Left ventricle myocardium superior (tissue), 1 donor: ENCODE results near the gene KIF23. TPM values are rescaled to one million over a fixed set of nuclear protein-coding genes. Genes with fewer than 3 reads are reported as not detected.
"Not testable (repeated sequence)": the region's sequence is repeated elsewhere in the genome, so short reads cannot be mapped to it uniquely, and the experiment has no call there.

Experiments used
- ATAC-seq: fragments of 200-7000 bp; cut with Tn5 transposase; one replicate; pipeline ENCODE4 v1.9.1; 2020; ENCODE audit warnings: mild to moderate bottlenecking, moderate library complexity
- DNase-seq: peaks from one replicate; pipeline ENCODE4 v3.0.0-alpha.2; 2020
- intact Hi-C: fragments of 100-400 bp; cut with micrococcal nuclease; formaldehyde crosslinking; loops from one replicate; pipeline ENCODE4 v1.11.0; 2022
- total RNA-seq: library from RNA; stranded (reverse); fragmentation: NEBNext Ultra II Directional; extraction: Animal tissue kit (Norgen Biotek cat#: 25700); gene quantifications from one replicate; pipeline ENCODE4 v1.2.1, GENCODE V29; 2021
- donor health status: DM: no; HTN: yes; CAD: no; lungs with severe emphysema.

The KIF23 gene
- total RNA-seq, 1 donor from 2014 or later: 0.45 TPM

DNA sequence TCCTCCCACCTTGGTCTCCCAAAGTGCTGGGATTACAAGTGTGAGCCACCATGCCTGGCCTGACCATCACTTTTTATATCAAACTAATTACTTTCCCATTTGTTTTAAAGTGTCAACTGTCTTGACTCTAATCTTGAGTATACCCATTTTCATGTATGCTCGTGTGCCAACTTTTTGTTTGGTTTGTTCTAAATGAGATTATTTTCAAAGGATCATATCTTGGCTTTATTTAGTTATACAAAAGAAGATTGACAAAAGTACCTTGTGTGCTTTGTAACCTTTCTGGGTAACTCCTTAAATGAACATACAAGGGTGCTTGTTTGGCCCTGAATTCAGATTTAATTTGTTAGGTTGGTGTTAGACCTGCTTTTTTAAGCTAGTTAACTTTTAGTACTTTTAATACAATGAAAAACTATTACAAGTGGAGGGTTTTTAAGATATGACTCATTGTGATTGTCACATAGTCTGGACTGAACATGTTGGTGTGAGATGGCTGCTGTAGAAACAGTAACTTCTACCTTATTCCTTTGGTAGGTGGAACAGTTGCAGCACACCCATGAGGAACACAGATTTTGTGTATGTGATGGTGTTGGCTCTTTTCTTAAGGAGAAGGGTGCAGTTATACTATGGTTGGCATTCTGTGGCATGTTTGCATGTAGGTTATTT, 10.7 kb downstream of the KIF23 start:
- DNase-seq (no peak), ATAC-seq (no peak)
- intact Hi-C loops: no loop called here

GRCh38 chr15:69433831-69434230, 19.7 kb downstream of the KIF23 start:
- no peak for ATAC-seq
- DNase-seq: no peak
- intact Hi-C loops: no loop called here

GRCh38 chr15:69434238-69434637, 20.1 kb downstream of the KIF23 start:
- intact Hi-C loops: no loop called here
- ATAC-seq (no peak), DNase-seq (no peak)

GRCh38 chr15:69434679-69435078, 20.5 kb downstream of the KIF23 start:
- no peak for ATAC-seq
- intact Hi-C loops: no loop called here
- DNase-seq: no peak

DNA sequence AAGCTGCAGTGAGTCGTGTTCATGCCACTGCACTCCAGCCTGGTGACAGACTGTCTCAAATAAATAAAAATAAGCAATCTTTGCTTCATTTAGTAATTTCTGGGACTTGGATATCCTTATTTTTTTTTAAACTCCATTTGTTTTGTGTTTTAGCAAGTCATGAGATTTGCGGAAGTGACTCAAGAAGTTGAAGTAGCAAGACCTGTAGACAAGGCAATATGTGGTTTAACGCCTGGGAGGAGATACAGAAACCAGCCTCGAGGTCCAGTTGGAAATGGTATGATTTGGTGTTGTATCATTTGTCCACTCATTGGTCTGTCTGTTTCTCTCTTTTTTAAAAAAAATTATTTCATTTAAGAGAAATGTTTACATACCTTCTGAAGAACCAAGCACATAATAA, 21.8 kb downstream of the KIF23 start:
- intact Hi-C loops: no loop called here
- ATAC-seq (no peak), DNase-seq (no peak)

DNA sequence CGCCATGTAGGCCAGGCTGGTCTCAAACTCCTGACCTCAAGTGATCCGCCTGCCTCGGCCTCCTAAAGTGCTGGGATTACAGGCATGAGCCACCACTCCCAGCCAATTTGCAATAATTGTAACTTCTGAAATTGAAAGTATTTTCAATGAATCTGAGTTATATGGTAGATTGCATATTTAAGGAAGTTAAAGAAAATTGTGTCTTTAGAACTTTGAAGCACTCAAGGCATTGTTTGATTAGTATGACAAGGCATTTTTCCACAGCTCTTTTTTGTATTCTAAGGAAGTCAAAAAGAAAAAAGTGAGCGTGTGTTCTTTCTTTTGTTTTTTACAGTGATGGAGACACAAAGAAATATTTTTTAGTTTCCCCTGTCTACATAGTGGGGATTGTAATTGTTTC, 22.8 kb downstream of the KIF23 start:
- DNase-seq: no peak
- intact Hi-C loops: no loop called here
- ATAC-seq: no peak

DNA sequence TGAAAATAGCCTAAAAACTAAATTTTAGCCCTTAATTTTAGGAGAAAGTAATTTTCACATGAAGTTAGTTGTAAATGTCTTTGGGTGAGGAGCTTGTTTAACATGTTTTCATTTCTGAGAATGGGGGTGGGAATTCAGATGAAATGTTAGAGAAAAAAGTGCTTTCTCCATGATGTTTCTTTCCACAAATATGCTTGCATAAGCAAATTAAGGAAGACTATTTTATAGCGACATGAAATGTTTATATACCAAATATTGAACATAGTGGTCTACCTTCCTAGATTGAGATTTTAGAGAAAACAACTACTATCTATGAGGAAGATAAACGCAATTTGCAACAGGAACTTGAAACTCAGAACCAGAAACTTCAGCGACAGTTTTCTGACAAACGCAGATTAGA, 25.5 kb downstream of the KIF23 start:
- ATAC-seq (no peak), DNase-seq (no peak)
- intact Hi-C loops: no loop called here

- ATAC-seq (no peak), DNase-seq (no peak)
- intact Hi-C loops: no loop called here
Observed at GRCh38 chr15:69443032-69443611, 29.0 kb downstream of the KIF23 start.

GRCh38 chr15:69444686-69445085, 30.5 kb downstream of the KIF23 start:
- no peak for ATAC-seq
- DNase-seq: no peak
- intact Hi-C loops: no loop called here

DNA sequence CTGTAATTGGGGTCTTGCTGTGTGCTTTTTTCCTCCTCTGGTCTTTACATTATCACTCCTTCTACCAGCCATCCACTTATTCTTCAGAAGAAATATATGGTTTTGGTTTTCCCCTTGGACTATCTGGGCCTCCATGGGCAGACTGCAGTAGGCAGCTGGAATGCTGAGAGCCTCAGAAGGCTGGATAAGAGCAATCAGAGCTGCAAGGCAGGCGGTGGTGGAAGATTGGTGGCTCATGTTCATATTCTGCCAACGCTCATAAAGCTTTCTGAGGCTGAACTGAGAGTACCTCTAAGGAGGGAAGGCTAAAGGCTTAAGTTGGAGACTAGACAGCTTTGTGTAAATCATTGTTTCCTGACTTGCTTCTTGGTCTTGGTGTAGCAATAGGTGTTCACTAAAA, 32.8 kb downstream of the KIF23 start:
- peak; percentile 65 for ATAC-seq

GRCh38 chr15:69450221-69450620, 36.1 kb downstream of the KIF23 start:
- intact Hi-C loops, ATAC-seq, DNase-seq: not testable (repeated sequence)

More for the DNA sequence above, 32.8 kb downstream of the KIF23 start:
- intact Hi-C loops: no loop called here
- DNase-seq: no peak

DNA sequence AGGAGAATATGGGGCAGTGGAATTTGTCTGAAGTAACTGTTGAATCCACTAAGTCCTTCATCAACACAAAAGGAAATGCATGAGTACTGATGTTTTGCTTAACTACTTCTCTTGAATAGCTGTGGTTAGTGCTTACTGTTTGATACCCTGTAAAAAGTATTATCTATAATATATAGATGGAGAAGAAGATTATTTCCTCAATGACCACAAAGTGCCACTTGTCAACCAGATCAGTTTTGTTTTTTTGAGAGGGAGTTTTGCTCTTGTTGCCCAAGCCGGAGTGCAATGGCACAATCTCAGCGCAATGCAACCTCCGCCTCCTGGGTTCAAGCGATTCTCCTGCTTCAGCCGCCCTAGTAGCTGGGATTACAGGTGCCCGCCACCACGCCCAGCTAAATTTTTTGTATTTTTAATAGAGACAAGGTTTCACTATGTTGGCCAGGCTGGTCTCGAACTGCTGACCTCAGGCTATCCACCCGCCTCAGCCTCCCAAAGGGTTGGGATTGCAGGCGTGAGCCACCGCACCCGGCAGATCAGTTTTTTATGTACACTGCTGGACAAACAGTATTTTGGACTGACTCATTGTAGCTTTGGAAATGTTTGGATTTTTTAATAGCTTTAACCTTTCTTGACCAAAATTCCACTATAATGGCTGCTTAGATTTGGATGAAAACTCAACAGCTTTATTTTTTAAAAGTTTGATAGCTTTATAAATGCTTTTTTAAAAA, 37.0 kb downstream of the KIF23 start:
- intact Hi-C loops: no loop called here
- no peak for ATAC-seq
- DNase-seq: no peak

DNA sequence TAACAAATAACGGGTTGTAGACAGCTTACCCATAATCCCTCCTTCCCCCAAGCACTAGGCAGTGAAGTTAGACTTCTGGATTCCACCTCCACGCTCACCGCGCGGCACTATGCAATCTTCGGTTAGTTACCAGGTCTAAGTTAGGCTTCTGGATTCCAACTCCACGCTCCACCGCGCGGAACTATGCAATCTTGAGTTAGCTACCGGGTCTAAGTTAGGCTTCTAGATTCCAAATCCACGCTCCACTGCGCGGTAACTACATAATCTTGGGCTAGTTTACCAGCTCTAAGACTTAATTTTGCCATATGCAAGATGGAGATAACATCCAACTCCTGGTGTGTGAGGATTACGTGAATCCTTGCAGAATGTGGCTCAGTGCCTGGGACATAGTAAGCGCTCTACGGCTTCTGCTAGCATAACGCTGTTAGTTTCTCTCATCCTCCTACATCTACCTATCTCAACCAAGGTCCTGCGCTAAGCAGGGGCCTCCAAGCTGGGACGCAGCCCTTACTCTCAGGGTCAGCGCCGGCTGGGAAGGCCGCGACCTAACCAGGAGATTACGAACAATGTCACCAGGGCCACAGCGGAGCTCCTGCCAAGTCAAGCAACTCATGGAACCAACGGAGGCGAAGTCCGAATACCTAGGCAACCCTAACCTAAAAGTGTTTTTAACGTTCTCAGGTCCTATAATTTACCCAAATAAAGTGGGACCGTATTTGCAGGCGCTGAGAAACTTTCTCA, 38.0 kb downstream of the KIF23 start:
- ATAC-seq: peak; percentile 44
- intact Hi-C loops: no loop called here
- no peak for DNase-seq

DNA sequence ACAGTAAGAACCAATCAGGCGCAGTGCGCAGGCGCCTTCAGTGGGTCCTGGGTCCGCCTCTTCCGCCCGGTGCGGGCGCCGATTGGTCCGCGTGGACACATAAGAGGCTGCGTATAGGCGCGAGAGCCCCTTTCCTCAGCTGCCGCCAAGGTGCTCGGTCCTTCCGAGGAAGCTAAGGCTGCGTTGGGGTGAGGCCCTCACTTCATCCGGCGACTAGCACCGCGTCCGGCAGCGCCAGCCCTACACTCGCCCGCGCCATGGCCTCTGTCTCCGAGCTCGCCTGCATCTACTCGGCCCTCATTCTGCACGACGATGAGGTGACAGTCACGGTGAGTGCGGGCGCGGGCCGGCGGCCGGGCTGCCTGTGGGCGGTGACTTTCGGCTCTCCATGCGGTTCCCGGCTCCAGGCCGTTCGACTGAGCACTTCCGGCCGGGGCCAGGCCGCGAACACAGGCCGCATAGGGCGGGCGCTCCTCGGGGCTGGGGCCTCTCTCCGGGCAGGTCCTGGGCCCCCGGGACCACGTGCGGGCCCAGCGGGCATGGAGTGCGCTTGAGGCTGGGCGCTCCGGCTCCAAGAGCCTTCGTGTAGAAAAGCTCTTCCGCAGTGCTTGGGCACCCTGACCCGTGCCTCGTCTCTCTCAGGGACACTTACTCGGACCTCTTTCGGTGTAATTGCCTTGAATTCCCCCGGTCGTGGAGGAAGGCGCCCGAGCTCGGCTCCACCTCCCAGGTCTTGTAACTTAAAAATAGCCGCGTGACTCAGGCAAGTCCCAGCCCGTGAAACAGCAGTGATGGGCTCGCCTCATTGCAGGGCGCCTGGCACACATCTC, 38.8 kb downstream of the KIF23 start, which contains the start of gene RPLP1:
Gene RPLP1, plus strand, starts transcription at position 127 of the 830 bp plus-strand sequence. Its CDS starts 131 bp downstream, at position 258.
- intact Hi-C loops: no loop called here
- ATAC-seq: peak; percentile 96

DNA sequence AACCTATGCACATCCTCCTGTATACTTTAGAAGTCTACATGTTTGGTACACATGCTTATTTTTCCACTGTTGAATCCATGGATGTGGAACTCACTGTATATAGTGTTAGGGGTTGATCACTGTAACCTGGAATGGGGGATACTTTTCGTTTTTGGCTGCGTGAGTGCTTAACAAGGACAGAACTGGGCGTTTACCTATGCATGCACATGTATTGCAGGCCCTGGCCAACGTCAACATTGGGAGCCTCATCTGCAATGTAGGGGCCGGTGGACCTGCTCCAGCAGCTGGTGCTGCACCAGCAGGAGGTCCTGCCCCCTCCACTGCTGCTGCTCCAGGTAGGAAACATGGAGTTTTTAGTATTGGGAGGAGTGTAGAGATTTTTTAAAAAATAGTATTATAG, 40.8 kb downstream of the KIF23 start:
- DNase-seq (no peak), ATAC-seq (no peak)
- intact Hi-C loops: no loop called here

More for the DNA sequence above, 38.8 kb downstream of the KIF23 start, which contains the start of gene RPLP1:
- DNase-seq: peak; percentile 99

- DNase-seq (no peak), ATAC-seq (no peak)
- intact Hi-C loops: no loop called here
Observed at GRCh38 chr15:69456208-69457166, 42.3 kb downstream of the KIF23 start.

DNA sequence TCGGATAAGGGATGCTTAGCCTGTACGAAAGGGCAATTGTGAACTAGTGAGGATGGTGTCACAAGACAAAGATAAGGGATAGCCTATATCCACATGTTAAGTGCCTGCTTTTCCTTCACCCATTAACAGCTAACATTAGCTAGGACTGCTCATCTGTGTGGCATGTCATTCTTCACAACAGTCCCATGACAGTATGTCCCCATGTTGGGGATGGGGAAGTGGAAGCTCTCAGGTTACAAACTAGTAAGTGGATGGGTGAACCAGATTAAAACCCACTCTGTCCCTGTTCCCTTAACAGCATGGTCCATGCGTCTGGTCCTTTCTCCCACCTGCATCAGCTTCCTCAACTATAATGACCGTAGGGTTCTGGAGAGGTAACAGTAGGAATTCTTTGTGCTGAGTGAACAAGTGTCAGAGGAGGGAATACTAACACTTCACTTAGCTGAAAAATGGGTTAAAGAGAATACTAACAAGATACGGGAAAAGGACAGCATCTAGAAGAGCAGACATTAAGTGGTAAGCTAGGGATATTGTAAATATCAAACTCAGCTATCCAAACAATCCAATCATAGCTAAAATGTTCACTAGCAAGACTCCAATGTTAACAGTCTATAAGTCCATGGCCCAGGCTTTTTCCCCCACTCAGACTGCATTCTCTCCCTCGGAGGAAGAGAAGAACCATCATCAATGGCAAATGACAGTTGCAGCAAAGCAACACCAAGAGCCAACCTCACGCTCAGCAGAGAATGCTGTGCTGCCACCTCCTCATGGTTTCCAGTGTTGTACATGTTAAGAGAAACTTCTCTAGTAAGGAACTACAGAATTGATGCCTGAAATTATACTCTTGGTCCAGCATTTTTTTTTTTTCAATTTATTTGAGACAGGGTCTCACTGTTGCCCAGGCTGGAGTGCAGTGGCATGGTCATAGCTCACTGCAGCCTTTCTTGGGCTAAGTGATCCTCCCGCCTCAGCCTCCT, 43.4 kb downstream of the KIF23 start:
- ATAC-seq (peak; percentile 0), DNase-seq (no peak)
- intact Hi-C loops: no loop called here
